IMR-90 (cell line): ENCODE data around the gene IFNGR1. TPM values are rescaled to one million over a fixed set of nuclear protein-coding genes. Genes with fewer than 3 reads are reported as not detected.

Source experiments
- ATAC-seq: fragments of 200-7000 bp; cut with Tn5 transposase; 2 replicates; pipeline ENCODE4 v1.9.1; 2020; ENCODE audit warnings: low read depth, mild to moderate bottlenecking, moderate library complexity
- BruUV-seq: library from RNA; stranded (reverse); fragments of 400-500 nt; replicated peaks from 2 replicates; lab custom pipeline; 2021; lab: Mats Ljungman, UMichigan
- CTCF ChIA-PET: fragments of 300-600 bp; formaldehyde crosslinking; extraction: SDS; loops from one replicate; lab custom pipeline; 2021; ENCODE audit warnings: antibody characterized with exemption; lab: Yijun Ruan, JAX
- POLR2A ChIA-PET: fragments of 300-600 bp; sonication (Branson Sonifier 250); formaldehyde crosslinking; loops from one replicate; lab custom pipeline; 2022; ENCODE audit warnings: antibody characterized with exemption; ENCODE audit not compliant: unreplicated experiment; lab: Charles Lee
- DNase-seq: peaks from one replicate; pipeline ENCODE4 v3.0.0; 2013
- H2AFZ ChIP-seq: replicated peaks from 2 replicates; pipeline ENCODE3; 2013; ENCODE audit warnings: low read length, mild to moderate bottlenecking; ENCODE audit not compliant: poor library complexity
- H2AK5ac ChIP-seq: 2 replicates; pipeline ENCODE4 v1.6.1; 2013; ENCODE audit warnings: low read depth, low read length, inconsistent platforms
- H2AK9ac ChIP-seq: replicated peaks from 2 replicates; pipeline ENCODE3; 2013; ENCODE audit warnings: mild to moderate bottlenecking, low read depth, low read length, moderate library complexity; ENCODE audit not compliant: poor library complexity
- H2BK120ac ChIP-seq: 2 replicates; pipeline ENCODE4 v1.6.1; 2013; ENCODE audit warnings: low read depth, low read length, inconsistent platforms
- H2BK15ac ChIP-seq: 3 replicates; pipeline ENCODE4 v1.6.1; 2013; ENCODE audit warnings: low read depth, low read length, inconsistent platforms
- H2BK20ac ChIP-seq: 2 replicates; pipeline ENCODE4 v1.6.1; 2013; ENCODE audit warnings: low read depth, mild to moderate bottlenecking, inconsistent platforms, low read length, moderate library complexity
- H2BK5ac ChIP-seq: 2 replicates; pipeline ENCODE4 v1.6.1; 2013; ENCODE audit warnings: mild to moderate bottlenecking, low read depth, low read length, inconsistent platforms; ENCODE audit not compliant: poor library complexity, severe bottlenecking
- H3K14ac ChIP-seq: replicated peaks from 2 replicates; pipeline ENCODE4 v1.6.1; 2013; ENCODE audit warnings: low read depth, low read length, inconsistent platforms
- H3K18ac ChIP-seq: 2 replicates; pipeline ENCODE4 v1.6.1; 2013; ENCODE audit warnings: low read depth, low read length, control low read depth
- H3K23ac ChIP-seq: 2 replicates; pipeline ENCODE4 v1.6.1; 2013; ENCODE audit warnings: low read depth, low read length, inconsistent platforms
- H3K27ac ChIP-seq: 2 replicates; pipeline ENCODE4 v1.5.1; 2013; ENCODE audit warnings: mild to moderate bottlenecking, control low read depth, low read length; ENCODE audit not compliant: insufficient read depth
- H3K27me3 ChIP-seq: 2 replicates; pipeline ENCODE4 v1.6.1; 2013; ENCODE audit warnings: low read length; ENCODE audit not compliant: control insufficient read depth, insufficient read depth
- H3K36me3 ChIP-seq: 2 replicates; pipeline ENCODE4 v1.6.1; 2013; ENCODE audit warnings: low read length, mixed read lengths; ENCODE audit not compliant: control insufficient read depth, insufficient read depth
- H3K4ac ChIP-seq: 2 replicates; pipeline ENCODE4 v1.6.1; 2013; ENCODE audit warnings: low read depth, low read length, inconsistent platforms
- H3K4me1 ChIP-seq: 2 replicates; pipeline ENCODE4 v1.6.1; 2013; ENCODE audit warnings: low read length, mixed read lengths; ENCODE audit not compliant: control insufficient read depth, insufficient read depth
- H3K4me2 ChIP-seq: 2 replicates; pipeline ENCODE4 v1.6.1; 2013; ENCODE audit warnings: low read depth, mild to moderate bottlenecking, control low read depth, low read length, moderate library complexity
- H3K4me3 ChIP-seq: 2 replicates; pipeline ENCODE4 v1.5.1; 2013; ENCODE audit warnings: low read depth, mild to moderate bottlenecking, control low read depth, low read length, moderate library complexity; ENCODE audit not compliant: insufficient read depth
- H3K56ac ChIP-seq: 2 replicates; pipeline ENCODE4 v1.6.1; 2013; ENCODE audit warnings: low read length, inconsistent platforms; ENCODE audit not compliant: insufficient read depth; ENCODE audit errors: extremely low read depth
- H3K79me1 ChIP-seq, 2 experiments: 2 replicates each; pipeline ENCODE4 v1.6.1; 2013; ENCODE audit warnings: low read length in 2 of 2, inconsistent platforms in 1 of 2, low read depth in 1 of 2
- H3K9ac ChIP-seq: 2 replicates; pipeline ENCODE4 v1.6.1; 2013; ENCODE audit warnings: low read depth, low read length, control low read depth
- H3K9me1 ChIP-seq: 2 replicates; pipeline ENCODE4 v1.6.1; 2013; ENCODE audit warnings: low read length, inconsistent platforms; ENCODE audit not compliant: insufficient read depth
- H3K9me3 ChIP-seq: 2 replicates; pipeline ENCODE4 v1.6.1; 2013; ENCODE audit warnings: low read length; ENCODE audit not compliant: control insufficient read depth, insufficient read depth
- H4K20me1 ChIP-seq: 2 replicates; pipeline ENCODE4 v1.6.1; 2013; ENCODE audit warnings: low read length, inconsistent platforms; ENCODE audit not compliant: insufficient read depth
- H4K5ac ChIP-seq: 2 replicates; pipeline ENCODE4 v1.6.1; 2013; ENCODE audit warnings: mild to moderate bottlenecking, low read depth, low read length, control low read depth
- H4K8ac ChIP-seq, 2 experiments: 2 replicates each; pipeline ENCODE4 v1.6.1; 2013; ENCODE audit warnings: low read depth in 2 of 2, low read length in 2 of 2, control low read depth in 1 of 2, inconsistent platforms in 1 of 2
- H4K91ac ChIP-seq: 2 replicates; pipeline ENCODE4 v1.6.1; 2013; ENCODE audit warnings: low read depth, low read length, inconsistent platforms; ENCODE audit not compliant: insufficient read depth
- BHLHE40 ChIP-seq: fragments of 150-350 bp; IDR thresholded peaks from 2 replicates; pipeline ENCODE4 v1.6.1; 2016; ENCODE audit warnings: mild to moderate bottlenecking, low read depth, low read length
- CEBPB ChIP-seq: IDR thresholded peaks from 2 replicates; pipeline ENCODE4 v1.6.1; 2012; ENCODE audit warnings: low read depth, low read length, improper control_type of control experiment
- CHD1 ChIP-seq: IDR thresholded peaks from 2 replicates; pipeline ENCODE4 v1.6.1; 2012; ENCODE audit warnings: low read depth, low read length, improper control_type of control experiment
- FOS ChIP-seq: fragments of 150-350 bp; IDR thresholded peaks from 2 replicates; pipeline ENCODE4 v1.6.1; 2016; ENCODE audit warnings: low read depth, low read length
- MAFK ChIP-seq: IDR thresholded peaks from 2 replicates; pipeline ENCODE4 v1.6.1; 2012; ENCODE audit warnings: low read depth, low read length, improper control_type of control experiment
- MAZ ChIP-seq: IDR thresholded peaks from 2 replicates; pipeline ENCODE4 v1.6.1; 2012; ENCODE audit warnings: low read depth, mild to moderate bottlenecking, low read length, improper control_type of control experiment, moderate library complexity, borderline replicate concordance
- MXI1 ChIP-seq: IDR thresholded peaks from 2 replicates; pipeline ENCODE4 v1.6.1; 2012; ENCODE audit warnings: low read depth, mild to moderate bottlenecking, low read length, moderate library complexity, borderline replicate concordance
- NFE2L2 ChIP-seq: fragments of 150-350 bp; IDR thresholded peaks from 2 replicates; pipeline ENCODE4 v1.6.1; 2016; ENCODE audit warnings: low read depth, mild to moderate bottlenecking, low read length
- POLR2A ChIP-seq: IDR thresholded peaks from 2 replicates; pipeline ENCODE4 v1.6.1; 2012; ENCODE audit warnings: mild to moderate bottlenecking, low read depth, low read length
- RAD21 ChIP-seq: IDR thresholded peaks from 2 replicates; pipeline ENCODE4 v1.6.1; 2012; ENCODE audit warnings: low read length, improper control_type of control experiment
- RCOR1 ChIP-seq: IDR thresholded peaks from 2 replicates; pipeline ENCODE4 v1.6.1; 2012; ENCODE audit warnings: mild to moderate bottlenecking, low read length, improper control_type of control experiment; ENCODE audit not compliant: insufficient replicate concordance
- RFX5 ChIP-seq: IDR thresholded peaks from 2 replicates; pipeline ENCODE4 v1.8.0; 2012; ENCODE audit warnings: low read depth, mild to moderate bottlenecking, low read length, moderate library complexity
- SMC3 ChIP-seq: fragments of 150-350 bp; IDR thresholded peaks from 2 replicates; pipeline ENCODE4 v1.6.1; 2016; ENCODE audit warnings: low read depth, mild to moderate bottlenecking, antibody characterized with exemption, low read length, moderate library complexity
- WGBS, 2 experiments: methylation state at CpG; one replicate each; pipeline versions ENCODE4 v1.1.5 to v1.1.7; 2013; ENCODE audit warnings: missing lambda C conversion rate in 2 of 2; ENCODE audit not compliant: insufficient read length in 1 of 2; ENCODE audit errors: extremely low coverage in 2 of 2; 5-methylcytosine and 5-hydroxymethylcytosine counted together
- dilution Hi-C: fragments of 300-500 bp; cut with HindIII; formaldehyde crosslinking; loops from one replicate; pipeline ENCODE4 v1.14.3; 2018; ENCODE audit warnings: low sequenced_read_pairs; ENCODE audit not compliant: unreplicated experiment
- in situ Hi-C: fragments of 300-500 bp; cut with MboI; formaldehyde crosslinking; loops from 3 replicates; pipeline ENCODE4 v1.14.3; 2019; ENCODE audit warnings: low sequenced_read_pairs, inconsistent platforms, mixed read lengths
- intact Hi-C: fragments of 100-400 bp; cut with micrococcal nuclease; formaldehyde crosslinking; loops from 2 replicates; pipeline ENCODE4 v1.10.0; 2022
- polyA plus RNA-seq, 3 experiments: library from polyadenylated mRNA; depleted of rRNA; stranded (reverse); fragments of >200 nt; gene quantifications; 2 replicates each; pipeline ENCODE4 v1.2.3, GENCODE V29; 2012; ENCODE audit warnings: low replicate concordance in 1 of 3
- total RNA-seq: library from RNA; depleted of rRNA; stranded (reverse); fragments of >200 nt; gene quantifications from 2 replicates; pipeline ENCODE4 v1.2.3, GENCODE V29; 2012
- TF ChIP-seq, protein P1 (sequence below): fragments of 150-350 bp; IDR thresholded peaks from 2 replicates; pipeline ENCODE4 v1.6.1; 2017; ENCODE audit warnings: mild to moderate bottlenecking, antibody characterized with exemption, low read length, low read depth
- TF ChIP-seq, protein P2 (sequence below): fragments of 150-350 bp; IDR thresholded peaks from 2 replicates; pipeline ENCODE4 v1.6.1; 2016; ENCODE audit warnings: low read depth, mild to moderate bottlenecking, low read length, moderate library complexity, borderline replicate concordance
- TF ChIP-seq, protein P3 (sequence below): conservative IDR thresholded peaks from 2 replicates; pipeline ENCODE4 v1.5.1; 2012; ENCODE audit warnings: mild to moderate bottlenecking, low read depth, low read length, improper control_type of control experiment

IFNGR1 gene
- total and polyA plus RNA-seq, 2 of the 4 experiments (the other 2 are of a cell fraction): 19.1 to 25.6 TPM

DNA sequence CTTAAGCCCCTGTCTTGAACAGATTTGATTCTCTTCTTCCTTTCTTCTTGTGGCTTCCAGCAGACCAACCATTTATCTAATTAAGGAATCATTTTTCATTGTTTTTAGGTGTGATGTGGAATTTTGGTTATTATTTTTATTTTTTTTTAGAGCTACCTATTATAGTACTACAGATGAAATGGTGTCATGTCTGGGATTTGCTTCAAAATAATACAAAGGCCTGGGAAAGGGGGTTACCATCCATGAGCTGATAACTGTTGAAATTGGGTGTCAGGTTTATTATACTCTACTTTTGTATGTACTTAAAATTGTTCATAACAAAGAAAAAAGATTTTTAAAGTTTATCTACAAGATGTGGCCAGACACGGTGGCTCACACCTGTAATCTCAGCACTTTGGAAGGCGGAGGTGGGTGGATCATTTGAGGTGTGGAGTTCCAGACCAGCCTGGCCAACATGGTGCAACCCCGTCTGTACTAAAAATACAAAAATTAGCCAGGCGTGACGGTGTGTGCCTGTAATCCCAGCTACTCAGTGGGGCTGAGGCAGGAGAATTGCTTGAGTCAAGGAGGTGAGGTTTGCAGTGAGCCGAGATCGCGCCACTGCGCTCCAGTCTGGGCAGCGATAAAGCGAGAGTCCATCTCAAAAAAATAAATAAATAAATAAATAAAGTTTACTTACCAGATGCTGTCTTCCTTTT lies 46.3 kb downstream of the IFNGR1 start:
- no CpG with 5 or more reads among the region's 11 CpGs for WGBS, 2 experiments
- Histone ChIP-seq H2AK5ac (no peak overlapping the region), H3K79me1 (no peaks in the 10 kb centered on the region), H3K9ac (no peak overlapping the region), H3K14ac (no peak overlapping the region), H4K20me1 (no peaks in the 10 kb centered on the region), H2BK120ac (no peak overlapping the region), H3K18ac (no peak overlapping the region), H4K8ac (no peak overlapping the region), H3K27me3 (peaks cover 6% of the 10 kb centered on the region; the same call in 1 of the 2 replicates), H3K4me3 (no peak overlapping the region), H3K27ac (no peak overlapping the region), H3K4me1 (no peaks in the 10 kb centered on the region), H2AFZ (no peak overlapping the region), H3K56ac (no peak overlapping the region), H3K9me3 (no peaks in the 10 kb centered on the region), H2BK5ac (no peak overlapping the region), H2BK20ac (no peak overlapping the region), H3K36me3 (no peaks in the 10 kb centered on the region), H4K5ac (no peak overlapping the region), H3K4me2 (no peak overlapping the region), H2BK15ac (no peak overlapping the region), H3K23ac (no peak overlapping the region), H3K4ac (no peak overlapping the region), H4K91ac (no peak overlapping the region), H3K9me1 (no peaks in the 10 kb centered on the region), H2AK9ac (no peak overlapping the region)
- no peak for ATAC-seq
- in situ Hi-C loops: no loop called here
- TF ChIP-seq MXI1 (no peak), NFE2L2 (no peak), RAD21 (no peak), CEBPB (no peak), SMC3 (no peak), MAZ (no peak), CHD1 (no peak), RCOR1 (no peak), MAFK (no peak), POLR2A (no peak), RFX5 (no peak), BHLHE40 (no peak), FOS (no peak)
- TF ChIP-seq, protein P1, sequence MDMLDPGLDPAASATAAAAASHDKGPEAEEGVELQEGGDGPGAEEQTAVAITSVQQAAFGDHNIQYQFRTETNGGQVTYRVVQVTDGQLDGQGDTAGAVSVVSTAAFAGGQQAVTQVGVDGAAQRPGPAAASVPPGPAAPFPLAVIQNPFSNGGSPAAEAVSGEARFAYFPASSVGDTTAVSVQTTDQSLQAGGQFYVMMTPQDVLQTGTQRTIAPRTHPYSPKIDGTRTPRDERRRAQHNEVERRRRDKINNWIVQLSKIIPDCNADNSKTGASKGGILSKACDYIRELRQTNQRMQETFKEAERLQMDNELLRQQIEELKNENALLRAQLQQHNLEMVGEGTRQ: no peak
- TF ChIP-seq, protein P2, sequence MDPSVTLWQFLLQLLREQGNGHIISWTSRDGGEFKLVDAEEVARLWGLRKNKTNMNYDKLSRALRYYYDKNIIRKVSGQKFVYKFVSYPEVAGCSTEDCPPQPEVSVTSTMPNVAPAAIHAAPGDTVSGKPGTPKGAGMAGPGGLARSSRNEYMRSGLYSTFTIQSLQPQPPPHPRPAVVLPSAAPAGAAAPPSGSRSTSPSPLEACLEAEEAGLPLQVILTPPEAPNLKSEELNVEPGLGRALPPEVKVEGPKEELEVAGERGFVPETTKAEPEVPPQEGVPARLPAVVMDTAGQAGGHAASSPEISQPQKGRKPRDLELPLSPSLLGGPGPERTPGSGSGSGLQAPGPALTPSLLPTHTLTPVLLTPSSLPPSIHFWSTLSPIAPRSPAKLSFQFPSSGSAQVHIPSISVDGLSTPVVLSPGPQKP: no peak
- TF ChIP-seq, protein P3, sequence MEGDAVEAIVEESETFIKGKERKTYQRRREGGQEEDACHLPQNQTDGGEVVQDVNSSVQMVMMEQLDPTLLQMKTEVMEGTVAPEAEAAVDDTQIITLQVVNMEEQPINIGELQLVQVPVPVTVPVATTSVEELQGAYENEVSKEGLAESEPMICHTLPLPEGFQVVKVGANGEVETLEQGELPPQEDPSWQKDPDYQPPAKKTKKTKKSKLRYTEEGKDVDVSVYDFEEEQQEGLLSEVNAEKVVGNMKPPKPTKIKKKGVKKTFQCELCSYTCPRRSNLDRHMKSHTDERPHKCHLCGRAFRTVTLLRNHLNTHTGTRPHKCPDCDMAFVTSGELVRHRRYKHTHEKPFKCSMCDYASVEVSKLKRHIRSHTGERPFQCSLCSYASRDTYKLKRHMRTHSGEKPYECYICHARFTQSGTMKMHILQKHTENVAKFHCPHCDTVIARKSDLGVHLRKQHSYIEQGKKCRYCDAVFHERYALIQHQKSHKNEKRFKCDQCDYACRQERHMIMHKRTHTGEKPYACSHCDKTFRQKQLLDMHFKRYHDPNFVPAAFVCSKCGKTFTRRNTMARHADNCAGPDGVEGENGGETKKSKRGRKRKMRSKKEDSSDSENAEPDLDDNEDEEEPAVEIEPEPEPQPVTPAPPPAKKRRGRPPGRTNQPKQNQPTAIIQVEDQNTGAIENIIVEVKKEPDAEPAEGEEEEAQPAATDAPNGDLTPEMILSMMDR: no peak
- intact Hi-C loops: no loop called here
- no TSS peak for BruUV-seq
- DNase-seq: no peak
- dilution Hi-C loops: no loop called here
- POLR2A ChIA-PET: no interaction called here
- CTCF ChIA-PET: no interaction called here
